ENCODE results near the gene IL13RA1.
"Not testable (repeated sequence)": the region's sequence is repeated elsewhere in the genome, so short reads cannot be mapped to it uniquely, and the experiment has no call there.

IL13RA1 gene

DNA sequence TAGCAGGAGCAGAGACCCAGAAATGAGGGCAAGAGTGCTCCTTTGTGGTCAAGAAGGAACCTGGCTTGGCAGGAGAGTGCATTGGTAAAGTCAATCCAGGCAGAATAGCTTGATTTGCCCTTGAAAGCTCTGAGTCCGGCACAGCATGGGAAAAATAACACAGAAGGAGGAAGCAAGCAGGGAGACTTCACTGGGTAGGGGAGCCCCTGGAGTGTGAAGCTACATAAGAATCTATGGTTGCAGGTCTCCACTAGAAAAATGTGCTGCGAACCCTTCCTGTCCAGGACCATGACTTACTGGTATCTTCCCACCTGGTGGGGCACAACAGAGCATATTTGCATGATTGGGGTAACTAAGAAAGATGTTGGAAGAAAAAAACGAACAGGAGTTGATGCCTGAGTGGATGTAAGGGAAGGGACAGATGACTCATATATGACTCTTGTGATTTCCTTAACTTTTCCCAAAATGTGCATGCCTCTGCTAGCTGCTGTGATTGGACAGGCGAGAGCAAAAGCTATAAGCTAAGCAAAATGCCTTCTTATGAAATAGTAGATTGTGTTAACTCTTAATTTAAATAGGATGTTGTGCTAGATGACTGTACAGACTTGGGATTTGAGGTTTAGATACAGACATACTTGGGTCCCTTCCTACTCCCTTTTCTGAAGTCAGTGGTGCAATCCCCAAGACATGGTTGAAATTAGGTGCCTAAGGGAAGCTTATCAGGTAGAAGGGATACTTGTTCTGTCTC, 3.3 kb downstream of the IL13RA1 start:
- DNase-seq: no peak

DNA sequence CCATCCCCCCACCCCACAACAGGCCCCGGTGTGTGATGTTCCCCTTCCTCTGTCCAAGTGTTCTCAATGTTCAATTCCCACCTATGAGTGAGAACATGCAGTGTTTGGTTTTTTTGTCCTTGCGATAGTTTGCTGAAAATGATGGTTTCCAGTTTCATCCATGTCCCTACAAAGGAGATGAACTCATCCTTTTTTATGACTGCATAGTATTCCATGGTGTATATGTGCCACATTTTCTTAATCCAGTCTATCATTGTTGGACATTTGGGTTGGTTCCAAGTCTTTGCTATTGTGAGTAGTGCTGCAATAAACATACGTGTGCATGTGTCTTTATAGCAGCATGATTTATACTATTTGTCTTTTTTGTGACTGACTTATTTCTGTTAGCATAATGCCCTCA, 5.1 kb downstream of the IL13RA1 start:
- not testable (repeated sequence) for DNase-seq

DNA sequence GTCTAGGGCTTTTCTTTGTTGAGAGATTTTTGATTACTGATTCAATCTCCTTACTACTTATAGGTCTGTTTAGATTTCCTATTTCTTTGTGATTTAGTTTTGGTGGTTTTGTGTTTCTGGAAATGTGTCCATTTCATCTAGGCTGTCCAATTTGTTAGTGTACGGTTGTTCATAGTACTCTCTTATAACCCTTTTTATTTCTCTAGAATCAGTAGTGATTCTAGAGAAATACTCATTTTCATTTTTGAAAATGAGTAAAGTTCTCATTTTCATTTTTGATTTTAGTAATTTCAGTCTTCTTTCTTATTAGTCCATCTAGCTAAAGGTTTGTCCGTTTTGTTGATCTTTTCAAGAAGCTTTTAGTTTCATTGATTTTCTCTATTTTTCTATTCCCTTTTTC, 7.5 kb downstream of the IL13RA1 start:
- DNase-seq: no peak

DNA sequence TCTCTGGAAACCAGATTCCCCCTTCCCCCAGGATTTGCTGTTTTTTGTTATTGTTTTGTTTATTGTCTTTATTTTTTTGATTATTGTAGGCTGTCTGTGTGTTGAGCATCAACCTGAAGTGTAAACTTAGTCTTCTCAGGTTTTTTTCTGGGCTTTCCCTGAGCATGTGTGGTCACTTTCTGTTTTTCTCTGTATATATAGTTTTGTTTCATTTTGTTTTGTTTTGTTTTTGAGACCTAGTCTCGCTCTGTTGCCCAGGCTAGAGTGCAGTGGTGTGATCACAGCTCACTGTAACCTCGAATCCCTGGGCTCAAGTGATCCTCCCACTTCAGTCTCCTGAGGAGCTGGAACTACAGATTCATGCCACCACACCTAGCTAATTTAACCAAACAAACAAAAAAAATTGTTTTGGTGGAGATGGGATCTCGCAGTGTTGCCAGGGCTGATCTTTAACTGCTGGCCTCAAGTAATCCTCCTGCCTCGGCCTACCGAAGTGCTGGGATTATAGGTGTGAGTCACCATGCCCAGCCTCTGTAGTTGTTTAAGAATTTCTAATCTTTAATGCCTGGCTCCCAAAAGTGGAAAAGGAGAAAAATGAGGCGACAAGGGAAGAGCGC, 9.1 kb downstream of the IL13RA1 start:
- no peak for DNase-seq

DNA sequence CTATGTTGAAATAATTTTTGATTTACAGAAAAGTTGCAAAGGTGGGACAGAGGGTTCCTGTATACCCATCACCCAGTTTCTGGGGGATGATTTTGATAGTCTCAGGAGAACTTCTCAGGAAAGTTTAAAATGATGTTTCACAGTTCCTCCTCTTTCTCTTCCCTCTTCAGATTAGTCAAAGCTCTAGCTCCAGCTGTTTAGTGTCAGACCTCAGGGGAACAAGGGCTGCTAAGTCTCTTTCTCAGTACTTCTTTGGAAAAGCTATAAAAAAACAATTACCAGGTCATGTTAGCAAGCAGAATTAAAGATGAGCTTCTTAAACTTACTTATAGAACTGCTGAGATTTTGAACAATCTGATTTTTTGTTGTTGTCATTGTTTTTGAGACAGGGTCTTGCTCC, 12.2 kb downstream of the IL13RA1 start:
- no peak for DNase-seq

DNA sequence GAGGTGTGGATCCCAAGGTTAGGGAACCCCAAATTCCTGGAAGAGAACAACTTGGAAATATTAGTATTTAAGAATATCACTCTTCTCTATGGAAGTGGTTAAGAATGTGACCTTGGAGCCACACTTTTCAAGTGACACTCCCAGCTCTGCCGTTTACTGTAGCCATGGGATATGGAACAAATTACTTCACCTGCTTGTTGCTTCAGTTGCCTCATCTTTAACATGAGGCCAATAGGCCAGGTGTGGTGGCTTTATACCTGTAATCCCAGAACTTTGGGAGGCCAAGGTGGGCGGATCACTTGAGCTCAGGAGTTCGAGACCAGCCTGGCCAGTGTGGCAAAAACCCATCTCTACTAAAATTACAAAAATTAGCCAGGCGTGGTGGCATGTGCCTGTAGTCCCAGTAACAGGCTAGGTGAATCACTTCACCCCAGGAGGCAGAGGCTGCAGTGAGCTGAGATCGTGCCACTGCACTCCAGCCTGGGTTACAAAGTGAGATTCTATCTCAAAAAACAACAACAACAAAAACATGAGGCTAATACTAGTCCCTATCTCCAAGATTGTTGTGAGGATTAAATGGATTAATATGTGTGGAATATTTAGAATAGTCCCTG, 13.0 kb downstream of the IL13RA1 start:
- DNase-seq: no peak

DNA sequence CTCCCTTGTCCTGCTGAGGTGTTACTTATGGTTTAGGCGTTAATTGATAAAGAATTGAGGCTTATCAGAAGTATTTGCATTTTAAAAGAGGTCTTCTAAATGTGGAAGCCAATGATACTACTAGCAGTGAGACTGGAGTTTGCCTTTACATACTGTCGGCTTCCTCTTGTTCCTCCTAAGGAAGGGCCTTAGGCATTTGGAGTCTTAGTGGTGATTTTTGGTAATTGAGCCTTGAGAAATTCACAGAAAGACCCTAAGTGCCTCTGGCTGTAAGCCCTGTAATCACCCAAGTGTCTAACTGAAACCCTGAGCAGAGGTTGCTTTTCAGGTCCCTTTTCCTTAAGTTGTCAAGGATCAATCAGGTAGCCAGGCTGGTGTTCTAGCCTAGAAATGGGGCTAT, 14.8 kb downstream of the IL13RA1 start:
- DNase-seq: no peak

DNA sequence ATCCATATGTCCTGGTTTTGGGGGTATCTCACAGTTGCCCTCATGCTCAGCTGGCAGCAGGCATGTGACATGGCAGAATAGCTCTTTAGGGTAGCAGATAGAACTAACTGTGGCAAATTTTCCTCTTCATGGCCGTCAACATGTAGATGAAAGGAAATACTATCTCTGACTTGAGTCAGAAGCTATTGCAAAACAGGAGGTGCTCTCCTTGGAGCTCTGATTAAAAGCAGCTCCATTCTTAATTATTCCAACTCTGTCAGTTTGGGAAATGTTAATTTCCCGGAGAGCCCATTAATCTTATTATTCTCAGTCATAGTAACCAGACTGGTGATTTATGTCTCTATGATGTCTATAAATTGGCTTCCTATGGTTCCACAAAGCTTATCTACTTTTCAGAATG, 18.2 kb downstream of the IL13RA1 start:
- DNase-seq: no peak

DNA sequence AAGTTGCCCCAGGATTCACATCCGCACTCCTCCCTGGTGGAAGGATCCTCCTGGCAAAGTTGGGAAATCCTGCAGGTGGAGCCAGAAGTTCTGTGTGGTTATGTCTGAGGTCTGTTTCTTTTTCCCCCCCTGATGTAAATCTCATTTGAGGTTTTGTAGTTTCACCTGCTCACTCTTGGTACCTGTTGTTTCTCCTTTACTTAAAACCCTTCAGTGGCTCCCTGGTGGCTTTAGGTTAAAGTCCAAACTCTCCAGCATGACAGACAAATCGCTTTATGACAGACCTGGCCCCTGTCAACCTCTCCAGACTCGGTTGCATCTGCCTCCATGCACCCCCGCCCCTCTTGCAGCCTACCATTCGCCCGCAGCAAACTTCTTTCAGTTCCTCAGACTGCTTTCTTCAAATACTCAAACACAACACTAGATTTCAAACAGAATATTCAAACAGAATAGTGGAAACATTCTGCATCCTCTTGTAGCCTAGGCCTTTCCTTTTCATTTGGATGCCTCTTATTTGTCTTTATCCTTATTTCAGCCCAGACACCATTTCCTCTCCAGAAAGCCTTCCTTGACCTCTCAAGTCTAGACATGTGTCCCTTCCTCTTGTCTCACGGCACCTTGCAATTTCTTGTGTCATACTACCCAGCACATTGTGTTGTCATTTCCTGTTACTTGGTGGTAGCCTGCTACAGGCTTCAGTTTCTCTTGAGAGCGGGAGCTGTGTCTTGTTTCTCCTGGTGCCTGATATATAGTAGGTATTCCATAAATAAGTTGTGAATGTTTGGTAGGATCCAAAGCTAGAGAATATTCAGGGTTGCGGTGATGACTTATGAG, 24.8 kb downstream of the IL13RA1 start:
- no peak for DNase-seq

DNA sequence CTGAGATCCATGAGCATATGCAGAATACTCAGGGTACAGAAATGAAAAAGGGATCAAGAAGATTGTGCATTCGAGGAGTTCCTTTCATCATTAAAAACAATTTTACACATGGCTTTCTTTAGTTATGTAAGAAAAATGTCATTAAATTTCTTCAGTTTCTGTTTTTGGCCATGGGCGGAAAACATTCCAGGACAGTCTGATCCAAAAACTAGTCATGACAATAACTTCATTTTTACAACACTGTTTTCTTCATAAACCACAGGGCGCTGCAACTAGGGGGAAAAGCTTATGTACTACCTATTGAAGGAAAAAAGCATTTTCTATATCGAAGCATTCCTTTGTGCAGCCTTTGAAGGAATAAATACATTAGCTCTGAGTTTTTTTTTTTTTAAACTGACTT, 28.2 kb downstream of the IL13RA1 start:
- no peak for DNase-seq

DNA sequence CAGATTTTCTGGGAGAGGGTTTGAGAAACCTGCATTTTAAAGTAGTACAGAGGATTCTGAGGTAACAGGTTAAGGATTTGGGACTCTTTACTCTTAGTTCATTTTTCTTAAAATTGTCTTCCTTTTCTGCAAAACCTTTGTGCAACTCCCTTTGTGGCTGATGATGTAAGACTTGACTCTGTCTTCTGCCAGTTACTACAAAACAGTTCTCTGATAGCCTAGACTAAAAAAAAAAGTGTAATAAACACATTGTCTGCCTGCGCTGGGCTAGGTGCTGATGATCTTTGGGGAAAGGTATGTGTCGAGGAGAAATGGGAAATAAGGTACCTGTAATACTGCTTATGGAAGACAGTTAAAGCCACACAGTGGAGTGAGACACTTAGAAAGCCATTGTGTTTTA, 28.7 kb downstream of the IL13RA1 start:
- DNase-seq: no peak

DNA sequence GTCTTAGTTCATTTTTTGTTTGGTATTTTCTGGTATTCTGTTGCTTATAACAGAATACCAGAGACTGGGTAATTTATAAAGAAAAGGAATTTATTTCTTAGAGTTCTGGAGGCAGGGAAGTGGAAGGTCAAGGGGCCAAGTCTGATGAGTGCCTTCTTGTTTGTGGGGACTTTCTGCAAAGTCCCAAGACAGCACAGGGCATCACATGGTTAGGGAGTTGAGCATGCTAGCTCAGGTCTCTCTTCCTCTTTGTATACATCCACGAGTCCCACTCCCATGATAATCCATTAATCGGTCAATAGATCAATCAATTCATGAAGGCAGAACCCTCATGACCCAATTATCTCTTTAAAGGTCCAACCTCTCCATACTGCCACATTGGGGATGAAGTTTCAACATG, 31.1 kb downstream of the IL13RA1 start:
- no peak for DNase-seq

DNA sequence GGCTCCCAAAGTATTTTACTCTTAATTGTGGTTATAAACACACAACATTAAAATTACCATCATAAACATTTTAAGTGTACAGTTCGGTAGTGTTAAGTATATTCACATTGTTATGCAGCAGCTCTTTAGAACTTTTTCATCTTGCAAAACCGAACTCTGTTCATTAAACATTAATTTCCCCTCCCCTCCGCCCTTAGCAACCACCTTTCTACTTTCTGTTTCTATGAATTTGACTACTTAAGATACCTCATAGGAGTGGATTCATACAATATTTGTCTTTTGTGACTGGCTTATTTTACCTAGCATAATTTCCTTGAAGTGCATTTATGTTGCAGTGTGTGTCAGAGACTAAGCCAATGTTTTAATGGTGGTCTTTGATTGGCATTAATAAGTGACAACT, 32.6 kb downstream of the IL13RA1 start:
- no peak for DNase-seq

DNA sequence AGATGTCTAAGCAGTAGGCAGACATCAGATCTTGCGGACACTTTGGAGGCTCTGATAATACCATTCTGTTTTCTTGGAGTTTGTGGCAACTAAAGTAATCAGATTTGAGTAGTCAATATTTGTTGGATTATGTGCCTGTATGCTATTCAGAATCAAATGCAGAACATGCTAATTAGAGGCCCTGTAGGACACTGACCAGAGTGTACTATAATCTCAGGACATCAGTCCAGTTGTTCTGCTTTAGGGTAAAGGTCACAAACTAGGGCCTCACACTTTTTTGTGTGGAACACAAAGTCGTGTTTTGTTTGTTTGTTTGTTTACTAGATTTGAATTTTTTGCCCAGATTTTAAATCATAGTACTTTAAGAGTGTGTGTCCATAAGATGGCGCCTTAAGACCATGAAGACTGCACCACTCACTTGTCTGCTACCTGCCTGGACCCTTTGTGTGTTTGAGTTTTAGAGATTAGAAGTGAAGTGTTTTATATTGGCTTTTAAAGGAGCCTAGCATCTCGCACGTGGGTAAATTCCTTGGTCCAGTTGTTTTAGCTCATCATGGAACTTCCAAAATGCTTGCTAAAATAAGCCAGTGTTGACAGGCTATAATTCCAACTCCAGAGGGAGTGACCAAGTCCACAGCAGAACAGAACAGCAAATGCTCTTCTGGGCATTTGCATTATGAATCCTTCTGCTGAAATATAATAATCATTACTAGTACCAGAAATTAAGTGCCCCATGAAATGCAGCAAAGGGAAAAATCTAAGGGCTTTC, 34.7 kb downstream of the IL13RA1 start:
- DNase-seq: no peak

DNA sequence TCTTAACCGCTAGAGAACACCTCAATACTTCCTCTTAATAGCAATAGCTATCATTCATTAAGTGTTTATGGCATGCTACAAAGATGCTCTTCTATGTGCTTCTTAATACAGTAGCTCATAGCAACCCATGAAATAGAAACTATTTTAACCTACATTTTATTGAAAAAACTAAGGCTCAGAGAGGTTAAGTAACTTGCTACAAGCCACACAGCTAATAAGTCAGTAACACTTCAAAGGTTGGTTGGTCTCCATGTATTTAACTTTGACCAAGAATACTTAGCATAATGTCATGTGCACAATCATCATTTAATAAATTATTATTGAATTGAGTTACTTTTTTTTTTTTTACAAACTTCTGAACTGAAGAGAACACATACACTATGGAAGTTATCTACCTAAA, 36.1 kb downstream of the IL13RA1 start:
- DNase-seq: no peak

DNA sequence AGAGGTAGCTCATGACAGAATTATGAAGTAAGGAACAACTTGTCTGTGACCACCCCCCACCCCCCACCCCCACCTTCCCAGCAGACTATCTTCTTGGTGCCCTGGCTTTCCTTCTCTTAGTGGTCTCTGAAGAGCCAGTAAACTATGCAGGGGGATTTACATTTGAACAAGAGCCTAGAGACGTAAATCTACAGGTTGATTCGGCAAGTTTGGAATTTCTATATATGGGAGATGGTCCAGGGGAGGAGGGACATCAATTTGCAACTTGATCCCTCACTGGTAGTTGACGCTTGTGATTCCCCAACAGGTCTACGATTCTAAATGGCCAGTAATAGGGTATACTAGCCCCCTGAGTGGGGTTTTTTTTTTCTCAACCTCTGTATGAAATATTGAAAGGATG, 36.7 kb downstream of the IL13RA1 start:
- no peak for DNase-seq

DNA sequence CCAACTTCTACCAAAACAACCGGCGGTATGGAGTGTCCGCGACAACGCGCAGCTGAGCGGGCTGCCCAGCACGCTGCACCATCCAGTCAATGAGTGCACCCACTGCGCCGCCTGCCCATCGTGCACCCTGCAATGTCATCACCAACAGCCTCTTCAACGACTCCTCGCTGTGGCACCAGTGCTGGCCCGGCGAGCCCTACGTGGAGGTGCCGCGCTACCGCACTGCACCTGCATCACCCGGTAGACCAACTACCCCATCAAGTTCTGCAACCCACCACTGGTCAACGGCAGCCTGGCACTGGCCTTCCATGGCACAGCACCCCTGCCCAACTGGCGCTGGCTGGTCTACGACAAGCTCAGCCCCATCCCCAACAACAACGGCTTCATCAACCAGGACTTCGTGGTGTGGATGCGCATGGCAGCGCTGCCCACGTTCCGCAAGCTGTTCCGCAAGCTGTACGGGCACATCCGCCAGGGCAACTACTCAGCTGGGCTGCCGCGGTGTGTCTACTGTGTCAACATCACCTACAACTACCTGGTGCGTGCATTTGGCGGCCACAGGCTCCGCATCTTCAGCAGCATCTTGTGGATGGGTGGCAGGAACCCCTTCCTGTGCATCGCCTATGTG, 42.8 kb downstream of the IL13RA1 start:
- DNase-seq: no peak

DNA sequence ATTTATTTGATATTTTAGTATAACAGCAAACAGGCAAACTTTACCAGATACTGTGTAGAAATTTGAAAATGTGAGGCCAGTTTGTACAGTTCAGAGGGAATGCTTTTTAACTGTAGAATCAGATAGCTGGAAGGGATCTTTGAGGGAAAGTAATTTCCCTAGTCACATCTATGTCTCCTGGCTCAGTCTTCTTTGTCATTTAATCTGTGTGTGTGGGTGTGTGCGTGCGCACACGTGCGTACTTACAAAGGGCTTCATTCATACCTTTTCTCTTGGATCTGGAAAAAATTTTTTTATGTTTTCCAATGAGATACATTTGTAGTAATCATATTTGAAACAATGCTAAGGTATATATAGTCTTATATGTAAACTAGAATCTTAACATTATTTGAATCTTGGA, 44.6 kb downstream of the IL13RA1 start:
- no peak for DNase-seq

DNA sequence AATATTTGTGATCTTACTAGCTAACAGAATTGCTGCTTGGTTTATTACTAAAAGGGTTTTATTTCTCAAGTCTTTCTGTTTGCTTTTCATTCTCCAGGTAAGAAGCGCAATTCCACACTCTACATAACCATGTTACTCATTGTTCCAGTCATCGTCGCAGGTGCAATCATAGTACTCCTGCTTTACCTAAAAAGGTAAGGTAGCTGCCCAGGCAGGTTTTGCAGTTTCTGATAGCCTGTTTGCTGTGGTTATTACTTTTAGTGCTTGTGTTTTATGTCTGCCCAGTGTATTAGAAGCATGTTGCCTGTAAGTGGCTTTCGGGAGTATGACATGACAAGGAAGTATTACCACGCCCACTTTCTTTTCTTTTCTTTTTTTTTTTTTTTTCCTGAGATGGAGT, 46.4 kb downstream of the IL13RA1 start:
- no peak for DNase-seq

DNA sequence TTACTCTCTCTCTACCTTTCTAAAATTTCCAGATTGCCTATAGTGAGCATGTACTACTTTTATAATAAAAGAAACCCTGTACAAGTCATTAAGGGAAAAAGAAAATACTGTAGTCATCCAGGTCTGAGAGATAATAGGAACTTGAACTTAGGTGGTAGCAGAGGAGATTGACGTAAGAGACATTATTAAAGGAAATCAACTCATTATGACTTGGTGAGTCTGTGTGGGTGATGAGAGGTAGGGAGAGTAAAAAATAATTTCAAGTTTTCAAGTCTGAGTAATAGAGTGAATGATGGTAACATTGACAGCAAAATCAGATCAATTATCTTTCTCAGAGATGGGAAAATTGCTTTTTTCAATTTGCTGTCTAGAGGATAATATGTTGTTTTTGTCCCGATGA, 52.2 kb downstream of the IL13RA1 start:
- DNase-seq: no peak

DNA sequence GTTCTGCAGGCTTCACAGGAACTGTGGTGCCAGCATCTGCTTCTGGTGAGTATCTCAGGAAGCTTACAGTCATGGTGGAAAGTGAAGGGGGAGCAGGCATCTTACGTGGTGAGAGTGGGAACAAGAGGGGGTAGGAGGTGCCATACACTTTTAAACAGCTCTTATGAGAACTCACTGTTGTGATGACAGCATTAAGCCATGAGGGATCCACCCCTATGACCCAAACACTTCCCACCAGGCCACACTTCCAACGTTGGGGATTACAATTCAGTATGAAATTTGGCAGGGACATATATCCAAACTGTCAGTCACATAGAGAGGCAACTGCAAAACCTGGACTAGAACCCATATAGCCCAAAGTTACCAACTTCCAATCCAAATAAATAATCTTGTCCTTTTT, 53.1 kb downstream of the IL13RA1 start:
- DNase-seq: no peak

DNA sequence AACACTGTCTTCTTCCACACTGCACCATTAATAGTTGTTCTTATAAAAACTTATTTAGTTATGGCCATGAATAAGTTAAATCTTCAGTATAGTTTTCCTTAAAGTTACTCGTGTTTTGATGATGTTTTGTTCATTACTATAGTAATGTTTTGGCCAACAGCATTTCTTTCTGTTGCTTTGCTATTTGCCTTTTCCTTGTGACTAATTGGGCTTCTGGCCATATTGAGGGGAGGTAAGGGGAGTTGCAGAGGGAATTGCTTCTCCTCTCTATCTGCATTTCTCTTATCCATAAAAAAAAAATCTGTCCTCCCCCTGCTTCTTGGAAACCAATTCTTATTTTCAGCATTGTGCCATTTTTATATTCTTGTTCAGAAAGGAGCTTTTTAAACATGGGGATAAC, 53.5 kb downstream of the IL13RA1 start:
- DNase-seq: no peak
